Epithelial cell of proximal tubule (primary cell): ENCODE results near the gene KIF1B. TPM values are rescaled to one million over a fixed set of nuclear protein-coding genes. Genes with fewer than 3 reads are reported as not detected.
"Not testable (repeated sequence)": the region's sequence is repeated elsewhere in the genome, so short reads cannot be mapped to it uniquely, and the experiment has no call there.

Experiments
- DNase-seq: peaks from one replicate; pipeline ENCODE4 v3.0.0-alpha.2; 2011; ENCODE audit warnings: low read depth
- H3K4me3 ChIP-seq: 2 replicates; pipeline ENCODE4 v1.5.1; 2011; ENCODE audit warnings: low read depth, mild to moderate bottlenecking, low read length
- total RNA-seq: library from RNA; depleted of rRNA; stranded (reverse); fragments of >200 nt; gene quantifications from 2 replicates; pipeline ENCODE4 v1.2.3, GENCODE V29; 2015
- TF ChIP-seq, protein P1 (sequence below): conservative IDR thresholded peaks from 2 replicates; pipeline ENCODE4 v1.5.1; 2012; ENCODE audit warnings: low read depth, mild to moderate bottlenecking, low read length

Gene KIF1B
- total RNA-seq, 1 donor from 2014 or later = 20.9 TPM

DNA sequence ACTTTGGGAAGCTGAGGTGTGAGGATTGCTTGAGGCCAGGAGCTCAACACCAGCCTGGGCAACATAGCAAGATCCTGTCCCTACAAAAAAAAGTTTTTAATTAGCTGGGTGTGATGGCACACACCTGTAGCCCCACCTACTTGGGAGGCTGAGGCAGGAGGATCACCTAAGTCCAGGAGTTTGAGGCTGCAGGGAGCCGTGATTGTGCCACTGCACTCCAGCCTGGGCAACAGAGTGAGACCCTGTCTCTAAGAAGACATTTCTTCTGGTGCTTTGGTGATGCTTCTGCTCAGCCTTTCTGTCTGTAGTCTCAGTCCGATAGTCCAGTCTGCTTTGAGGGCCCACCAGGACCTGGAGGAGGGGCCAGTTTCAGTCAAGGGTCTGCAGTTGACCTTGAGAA lies 196.8 kb downstream of the KIF1B start:
- H3K4me3 ChIP-seq = no peak overlapping the region
- TF ChIP-seq, protein P1, sequence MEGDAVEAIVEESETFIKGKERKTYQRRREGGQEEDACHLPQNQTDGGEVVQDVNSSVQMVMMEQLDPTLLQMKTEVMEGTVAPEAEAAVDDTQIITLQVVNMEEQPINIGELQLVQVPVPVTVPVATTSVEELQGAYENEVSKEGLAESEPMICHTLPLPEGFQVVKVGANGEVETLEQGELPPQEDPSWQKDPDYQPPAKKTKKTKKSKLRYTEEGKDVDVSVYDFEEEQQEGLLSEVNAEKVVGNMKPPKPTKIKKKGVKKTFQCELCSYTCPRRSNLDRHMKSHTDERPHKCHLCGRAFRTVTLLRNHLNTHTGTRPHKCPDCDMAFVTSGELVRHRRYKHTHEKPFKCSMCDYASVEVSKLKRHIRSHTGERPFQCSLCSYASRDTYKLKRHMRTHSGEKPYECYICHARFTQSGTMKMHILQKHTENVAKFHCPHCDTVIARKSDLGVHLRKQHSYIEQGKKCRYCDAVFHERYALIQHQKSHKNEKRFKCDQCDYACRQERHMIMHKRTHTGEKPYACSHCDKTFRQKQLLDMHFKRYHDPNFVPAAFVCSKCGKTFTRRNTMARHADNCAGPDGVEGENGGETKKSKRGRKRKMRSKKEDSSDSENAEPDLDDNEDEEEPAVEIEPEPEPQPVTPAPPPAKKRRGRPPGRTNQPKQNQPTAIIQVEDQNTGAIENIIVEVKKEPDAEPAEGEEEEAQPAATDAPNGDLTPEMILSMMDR = no peak
- no peak for DNase-seq

DNA sequence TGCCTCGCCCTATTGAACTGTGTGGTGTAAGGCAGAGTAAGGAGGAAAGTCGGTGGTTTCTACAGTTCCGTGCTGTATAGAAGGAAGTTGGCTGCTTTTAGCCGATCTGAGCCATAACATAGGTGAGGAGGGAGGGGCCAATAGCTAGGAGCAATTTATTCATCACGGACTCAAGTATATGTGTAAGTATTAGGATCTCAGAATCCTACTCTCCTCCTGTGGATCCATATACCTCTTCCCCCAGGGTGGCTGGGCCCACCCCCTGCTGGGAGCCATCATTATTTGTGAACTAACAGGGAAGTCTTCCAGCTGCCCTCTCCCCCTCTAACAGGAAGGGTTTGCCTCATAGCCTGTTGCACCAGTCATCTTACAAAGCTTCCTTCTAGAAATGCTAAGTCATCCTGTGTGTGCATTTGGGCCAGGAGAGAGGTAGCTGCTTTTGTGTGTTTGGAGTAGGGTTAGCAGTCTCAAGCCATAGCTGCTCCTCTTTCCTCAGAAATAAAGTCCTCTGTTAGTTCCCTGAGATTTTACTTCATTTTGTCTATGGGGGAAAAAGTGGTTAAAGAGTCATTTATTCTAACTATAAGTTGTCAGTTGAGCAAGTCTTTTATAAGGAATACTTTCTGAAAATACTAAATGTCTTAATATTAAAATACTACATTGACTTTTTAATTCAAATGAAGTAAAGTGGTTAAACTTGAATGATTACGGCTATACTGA lies 205.0 kb downstream of the KIF1B start:
- no peak for DNase-seq
- TF ChIP-seq, protein P1 = no peak
- H3K4me3 ChIP-seq = no peak overlapping the region

DNA sequence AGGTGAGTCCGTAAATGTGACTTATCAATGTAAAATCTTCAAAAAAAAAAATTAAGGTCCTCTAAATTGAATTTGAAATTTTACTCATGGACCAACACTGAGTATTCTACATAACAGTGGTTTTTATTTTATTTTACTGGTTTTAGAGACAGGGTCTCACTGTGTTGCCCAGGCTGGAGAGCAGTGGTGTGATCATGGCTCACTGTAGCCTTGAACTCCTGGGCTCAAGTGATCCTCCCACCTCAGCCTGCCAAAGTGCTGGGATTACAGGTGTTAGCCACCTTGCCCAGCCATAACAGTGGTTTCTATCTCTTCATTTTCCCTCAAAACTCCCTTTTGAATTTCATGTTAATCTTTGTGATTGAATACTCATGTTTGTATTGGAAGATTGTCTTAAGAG lies 205.6 kb downstream of the KIF1B start:
- H3K4me3 ChIP-seq, DNase-seq: not testable (repeated sequence)

DNA sequence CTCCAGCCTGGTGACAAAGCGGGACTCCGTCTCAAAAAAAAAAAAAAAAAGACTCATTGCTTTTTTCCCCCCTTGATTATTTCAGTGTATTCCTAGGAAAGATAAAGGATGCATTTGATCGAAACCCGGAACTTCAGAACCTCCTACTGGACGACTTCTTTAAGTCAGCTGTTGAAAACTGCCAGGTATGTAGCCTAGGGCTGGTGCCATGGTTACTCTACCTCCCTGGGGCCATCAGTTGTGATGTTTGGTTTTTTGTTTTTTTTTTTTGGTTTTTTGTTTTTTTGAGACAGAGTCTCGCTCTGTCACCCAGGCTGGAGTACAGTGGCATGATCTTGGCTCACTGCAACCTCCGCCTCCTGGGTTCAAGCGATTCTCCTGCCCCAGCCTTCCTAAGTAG lies 208.4 kb downstream of the KIF1B start:
- not testable (repeated sequence) for DNase-seq, H3K4me3 ChIP-seq

DNA sequence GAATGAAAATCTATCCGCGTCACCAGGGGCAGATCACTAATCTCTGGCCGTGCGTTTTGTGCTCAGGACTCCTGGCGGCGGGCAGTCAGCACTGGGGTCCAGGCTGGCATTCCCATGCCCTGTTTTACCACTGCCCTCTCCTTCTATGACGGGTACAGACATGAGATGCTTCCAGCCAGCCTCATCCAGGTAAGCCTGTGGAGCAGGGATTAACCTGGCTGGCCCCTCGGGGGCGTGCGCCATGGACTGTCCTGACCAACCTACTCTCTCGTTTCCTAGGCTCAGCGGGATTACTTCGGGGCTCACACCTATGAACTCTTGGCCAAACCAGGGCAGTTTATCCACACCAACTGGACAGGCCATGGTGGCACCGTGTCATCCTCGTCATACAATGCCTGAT lies 209.0 kb downstream of the KIF1B start:
- no peak overlapping the region for H3K4me3 ChIP-seq
- DNase-seq = no peak
- TF ChIP-seq, protein P1 = no peak

DNA sequence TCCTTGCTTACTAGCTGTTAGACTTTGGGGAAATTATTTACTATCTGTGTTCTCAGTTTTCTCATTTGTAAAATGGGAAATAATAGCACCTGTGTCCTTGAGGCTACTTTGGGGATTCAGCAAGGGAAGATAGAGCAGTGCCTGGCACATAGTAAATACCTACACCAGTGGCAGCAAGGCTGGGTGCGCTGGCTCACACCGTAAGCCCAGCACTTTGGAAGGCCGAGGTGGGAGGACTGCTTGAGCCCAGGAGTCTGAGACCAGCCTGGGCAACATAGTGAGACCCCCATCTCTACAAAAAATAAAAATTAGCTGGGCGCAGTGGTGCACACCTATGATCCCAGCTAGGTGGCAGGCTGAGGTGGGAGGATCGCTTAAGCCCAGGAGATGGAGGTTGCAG lies 211.3 kb downstream of the KIF1B start:
- no peak for DNase-seq
- no peak overlapping the region for H3K4me3 ChIP-seq
- TF ChIP-seq, protein P1 = no peak

DNA sequence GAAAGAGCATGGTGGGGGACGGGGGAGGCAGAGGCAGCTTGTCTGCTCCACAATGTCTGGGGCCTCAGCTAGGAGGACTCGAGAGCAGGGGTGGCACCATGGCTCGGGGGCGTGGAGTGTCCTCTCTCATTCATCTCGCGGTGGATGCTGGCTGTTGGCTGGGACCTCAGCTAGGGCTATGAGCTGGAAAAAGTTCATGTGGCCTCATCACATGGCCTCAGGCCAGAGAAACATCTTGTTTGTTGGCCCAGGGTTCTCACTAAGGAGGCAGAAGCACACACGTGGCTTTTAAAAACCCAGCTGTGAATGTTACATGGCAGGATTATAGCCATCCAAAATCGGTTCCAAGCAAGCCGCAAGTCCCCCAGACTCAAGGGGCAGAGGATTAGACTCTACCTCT lies 213.7 kb downstream of the KIF1B start:
- no peak overlapping the region for H3K4me3 ChIP-seq
- DNase-seq = no peak
- TF ChIP-seq, protein P1 = no peak

DNA sequence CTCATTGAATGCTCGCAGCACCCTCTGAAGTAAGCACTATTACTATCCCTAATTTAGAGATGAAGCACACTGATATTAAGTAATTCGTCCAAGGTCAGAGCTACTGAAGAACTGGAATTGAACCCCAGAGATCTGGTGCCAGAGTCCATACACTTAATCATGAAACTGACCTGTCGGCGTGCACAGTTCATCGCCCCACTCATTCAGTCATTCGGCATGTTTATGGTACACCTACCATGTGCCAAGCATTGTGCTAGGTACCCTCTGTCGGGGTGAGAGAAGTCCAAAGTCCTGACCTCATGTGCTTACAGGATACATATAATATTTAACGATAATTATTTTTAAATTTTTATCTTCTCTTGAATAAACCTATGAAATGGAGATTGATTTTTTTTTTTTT lies 214.3 kb downstream of the KIF1B start:
- no peak overlapping the region for H3K4me3 ChIP-seq
- TF ChIP-seq, protein P1 = no peak
- no peak for DNase-seq

DNA sequence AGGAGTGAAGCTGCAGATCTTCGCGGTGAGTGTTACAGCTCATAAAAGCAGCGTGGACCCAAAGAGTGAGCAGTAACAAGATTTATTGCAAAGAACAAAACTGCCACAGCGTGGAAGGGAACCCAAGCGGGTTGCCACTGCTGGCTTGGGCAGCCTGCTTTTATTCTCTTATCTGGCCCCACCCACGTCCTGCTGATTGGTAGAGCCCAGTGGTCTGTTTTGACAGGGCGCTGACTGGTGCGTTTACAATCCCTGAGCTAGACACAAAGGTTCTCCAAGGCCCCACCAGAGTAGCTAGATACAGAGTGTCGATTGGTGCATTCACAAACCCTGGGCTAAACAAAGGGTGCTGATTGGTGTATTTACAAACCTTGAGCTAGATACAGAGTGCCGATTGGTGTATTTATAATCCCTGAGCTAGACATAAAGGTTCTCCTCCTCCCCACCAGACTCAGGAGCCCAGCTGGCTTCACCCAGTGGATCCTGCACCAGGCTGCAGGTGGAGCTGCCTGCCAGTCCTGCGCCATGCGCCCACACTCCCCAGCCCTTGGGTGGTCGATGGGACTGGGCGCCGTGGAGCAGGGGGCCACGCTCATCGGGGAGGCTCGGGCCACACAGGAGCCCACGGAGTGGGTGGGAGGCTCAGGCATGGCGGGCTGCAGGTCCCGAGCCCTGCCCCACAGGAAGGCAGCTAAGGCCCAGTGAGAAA lies 215.6 kb downstream of the KIF1B start:
- not testable (repeated sequence) for H3K4me3 ChIP-seq, DNase-seq

DNA sequence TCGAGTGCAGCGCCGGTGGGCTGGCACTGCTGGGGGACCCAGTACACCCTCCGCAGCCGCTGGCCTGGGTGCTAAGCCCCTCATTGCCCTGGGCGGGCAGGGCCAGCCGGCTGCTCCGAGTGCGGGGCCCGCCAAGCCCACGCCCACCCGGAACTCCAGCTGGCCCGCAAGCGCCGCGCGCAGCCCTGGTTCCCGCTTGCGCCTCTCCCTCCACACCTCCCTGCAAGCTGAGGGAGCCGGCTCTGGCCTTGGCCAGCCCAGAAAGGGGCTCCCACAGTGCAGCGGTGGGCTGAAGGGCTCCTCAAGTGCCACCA lies 216.1 kb downstream of the KIF1B start:
- not testable (repeated sequence) for DNase-seq, H3K4me3 ChIP-seq
